ENCODE data around the gene SWSAP1.

The SWSAP1 gene

GRCh38 chr19:11416346-11417052 lies 42.0 kb downstream of the SWSAP1 start:
- DNase-seq = no peak

GRCh38 chr19:11418094-11418548 lies 43.7 kb downstream of the SWSAP1 start:
- DNase-seq = no peak

- DNase-seq = no peak
These were observed 44.4 kb downstream of the SWSAP1 start, which contains the start of gene RGL3 for GRCh38 chr19:11418549-11419506. Gene RGL3, minus strand, starts transcription at chr19:11419314. Its CDS starts 36 bp downstream, at chr19:11419278.

- no peak for DNase-seq
These were observed 46.2 kb downstream of the SWSAP1 start for GRCh38 chr19:11420429-11421370.

GRCh38 chr19:11421371-11422098 lies 47.1 kb downstream of the SWSAP1 start:
- DNase-seq = no peak

- DNase-seq = no peak
These were observed 47.9 kb downstream of the SWSAP1 start for GRCh38 chr19:11422163-11423065.

GRCh38 chr19:11423164-11423790 lies 48.8 kb downstream of the SWSAP1 start:
- DNase-seq = no peak

GRCh38 chr19:11423791-11424181 lies 49.3 kb downstream of the SWSAP1 start:
- DNase-seq = no peak

All from NCI-H1092 treated with DMSO at 0.1 percent for 48 hours (cell line).